HG03103 (cell line): ENCODE results near the gene CHP2.

Experiments used
- ATAC-seq: cut with Tn5 transposase; IDR thresholded peaks from one replicate; pipeline ENCODE4 v1.9.1; 2021; ENCODE audit warnings: low read depth; ENCODE audit not compliant: unreplicated experiment

CHP2 gene

GRCh38 chr16:23803591-23804123 lies 48.8 kb downstream of the CHP2 start:
- ATAC-seq, result no peak

- ATAC-seq, result no peak
Measured at GRCh38 chr16:23807028-23807427, 52.2 kb downstream of the CHP2 start.
